Effector memory CD4-positive, alpha-beta T cell (primary cell): ENCODE measurements around the gene TNNI3.
"Not testable (repeated sequence)": the region's sequence is repeated elsewhere in the genome, so short reads cannot be mapped to it uniquely, and the experiment has no call there.

Source experiments
- DNase-seq, 3 donors: peaks; one replicate each; pipeline ENCODE4 v3.0.0-alpha.2; 2020
- H3K27ac ChIP-seq: 2 replicates; pipeline ENCODE4 v1.7.0; 2013; ENCODE audit warnings: mild to moderate bottlenecking, low read length, moderate library complexity; ENCODE audit not compliant: insufficient read depth, poor library complexity, severe bottlenecking
- H3K27me3 ChIP-seq: replicated peaks from 2 replicates; pipeline ENCODE4 v1.7.0; 2013; ENCODE audit warnings: mild to moderate bottlenecking, low read length; ENCODE audit not compliant: insufficient read depth, control insufficient read depth, poor library complexity, severe bottlenecking
- H3K36me3 ChIP-seq: 2 replicates; pipeline ENCODE4 v1.7.0; 2013; ENCODE audit warnings: mild to moderate bottlenecking, low read length, moderate library complexity; ENCODE audit not compliant: control insufficient read depth, insufficient read depth
- H3K4me1 ChIP-seq: 2 replicates; pipeline ENCODE4 v1.7.0; 2013; ENCODE audit warnings: low read length, mild to moderate bottlenecking; ENCODE audit not compliant: control insufficient read depth, insufficient read depth, poor library complexity, severe bottlenecking
- H3K4me3 ChIP-seq: 2 replicates; pipeline ENCODE4 v1.7.0; 2013; ENCODE audit warnings: low read length, low read depth, mild to moderate bottlenecking; ENCODE audit not compliant: insufficient read depth, poor library complexity, severe bottlenecking
- H3K9me3 ChIP-seq: 2 replicates; pipeline ENCODE4 v1.7.0; 2013; ENCODE audit warnings: mild to moderate bottlenecking, low read length, moderate library complexity; ENCODE audit not compliant: control insufficient read depth

TNNI3 gene

GRCh38 chr19:55160128-55160985 lies 2.8 kb upstream of the TNNI3 start:
- H3K4me1 ChIP-seq = peaks cover 3% of the 10 kb centered on the region
- peak; percentile 69 to 74 (median 72) for DNase-seq
- no peaks in the 10 kb centered on the region for H3K9me3 ChIP-seq
- H3K27ac ChIP-seq = no peak overlapping the region
- H3K27me3 ChIP-seq = peaks cover 49% of the 10 kb centered on the region
- H3K36me3 ChIP-seq = no peaks in the 10 kb centered on the region
- no peak overlapping the region for H3K4me3 ChIP-seq

- peaks cover 4% of the 10 kb centered on the region for H3K4me1 ChIP-seq
- no peaks in the 10 kb centered on the region for H3K9me3 ChIP-seq
Measured at GRCh38 chr19:55158848-55159749, 1.6 kb upstream of the TNNI3 start.

GRCh38 chr19:55158423-55158822 lies 891 bp upstream of the TNNI3 start:
- no peak overlapping the region for H3K27ac ChIP-seq
- H3K4me3 ChIP-seq = no peak overlapping the region
- no peaks in the 10 kb centered on the region for H3K9me3 ChIP-seq
- H3K27me3 ChIP-seq = peaks cover 44% of the 10 kb centered on the region
- H3K36me3 ChIP-seq = no peaks in the 10 kb centered on the region
- no peak for DNase-seq
- H3K4me1 ChIP-seq = peaks cover 11% of the 10 kb centered on the region

More at GRCh38 chr19:55158848-55159749, 1.6 kb upstream of the TNNI3 start:
- Histone ChIP-seq H3K36me3 (no peaks in the 10 kb centered on the region), H3K27me3 (peaks cover 48% of the 10 kb centered on the region), H3K4me3 (no peak overlapping the region), H3K27ac (no peak overlapping the region)
- no peak for DNase-seq

GRCh38 chr19:55156202-55157063 lies 1.1 kb downstream of the TNNI3 start:
- H3K27ac ChIP-seq = no peak overlapping the region
- H3K27me3 ChIP-seq = peaks cover 41% of the 10 kb centered on the region
- H3K4me1 ChIP-seq = peaks cover 11% of the 10 kb centered on the region
- H3K9me3 ChIP-seq = no peaks in the 10 kb centered on the region
- no peak for DNase-seq
- H3K36me3 ChIP-seq = no peaks in the 10 kb centered on the region
- no peak overlapping the region for H3K4me3 ChIP-seq

- not testable (repeated sequence) for H3K36me3 ChIP-seq, DNase-seq, H3K27ac ChIP-seq, H3K9me3 ChIP-seq, H3K4me3 ChIP-seq
- H3K27me3 ChIP-seq = peaks cover 34% of the 10 kb centered on the region
- H3K4me1 ChIP-seq = peaks cover 11% of the 10 kb centered on the region
Measured at GRCh38 chr19:55155784-55156183, 1.7 kb downstream of the TNNI3 start.

GRCh38 chr19:55153652-55154264 lies 3.8 kb downstream of the TNNI3 start:
- no peak overlapping the region for H3K4me3 ChIP-seq
- DNase-seq = no peak
- peaks cover 11% of the 10 kb centered on the region for H3K4me1 ChIP-seq
- no peaks in the 10 kb centered on the region for H3K9me3 ChIP-seq
- no peak overlapping the region for H3K27ac ChIP-seq
- H3K36me3 ChIP-seq = no peaks in the 10 kb centered on the region
- H3K27me3 ChIP-seq = peaks cover 21% of the 10 kb centered on the region

- Histone ChIP-seq H3K9me3 (no peaks in the 10 kb centered on the region), H3K27me3 (peaks cover 15% of the 10 kb centered on the region), H3K4me1 (peaks cover 11% of the 10 kb centered on the region), H3K4me3 (no peak overlapping the region), H3K27ac (no peak overlapping the region), H3K36me3 (no peaks in the 10 kb centered on the region)
- DNase-seq = no peak
Measured at GRCh38 chr19:55152017-55152416, 5.5 kb downstream of the TNNI3 start.

- DNase-seq = no peak
- H3K27ac ChIP-seq = no peak within 1 kb of the TSS
- no peaks in the 10 kb centered on the region for H3K36me3 ChIP-seq
- no peak within 1 kb of the TSS for H3K4me3 ChIP-seq
- no peaks in the 10 kb centered on the region for H3K9me3 ChIP-seq
- H3K4me1 ChIP-seq = peaks cover 16% of the 10 kb centered on the region
- peaks cover 28% of the 10 kb centered on the region for H3K27me3 ChIP-seq
Measured at GRCh38 chr19:55149078-55150003, 8.2 kb downstream of the TNNI3 start, which contains the start of gene TNNT1. Gene TNNT1, minus strand, starts transcription at chr19:55149206. Its CDS starts 2,049 bp downstream, at chr19:55147157.
